HEK293 (cell line): ENCODE measurements around the gene ABHD14A.

Source experiments
- CTCF ChIA-PET: fragments of 350-600 bp; formaldehyde crosslinking; extraction: SDS; loops from one replicate; lab custom pipeline; 2021; ENCODE audit warnings: antibody characterized with exemption; lab: Yijun Ruan, JAX
- POLR2A ChIA-PET: fragments of 300-600 bp; formaldehyde crosslinking; extraction: SDS; loops from one replicate; lab custom pipeline; 2020; ENCODE audit warnings: antibody characterized with exemption, inconsistent platforms; lab: Yijun Ruan, JAX
- H3K27ac ChIP-seq: fragments of 200-500 bp; sonication (Bioruptor generic); 2 replicates; pipeline ENCODE4 v1.5.1; 2014; ENCODE audit warnings: low read depth, low read length, control low read depth, inconsistent platforms; ENCODE audit errors: extremely low read depth
- H3K36me3 ChIP-seq, 2 experiments: fragments of 200-500 bp in 1 of 2; sonication (Bioruptor generic) in 1 of 2; 1 replicate in 1 of 2; 2 replicates in 1 of 2; pipeline ENCODE4 v1.5.1; 2014 to 2017; ENCODE audit warnings: inconsistent platforms in 2 of 2, low read length in 2 of 2; ENCODE audit not compliant: control insufficient read depth in 2 of 2, insufficient read depth in 1 of 2
- H3K4me1 ChIP-seq: fragments of 200-500 bp; sonication (Bioruptor generic); 2 replicates; pipeline ENCODE4 v1.5.1; 2014; ENCODE audit warnings: mild to moderate bottlenecking, low read length, inconsistent platforms; ENCODE audit not compliant: control insufficient read depth, insufficient read depth
- H3K4me3 ChIP-seq: 2 replicates; pipeline ENCODE4 v1.5.1; 2011; ENCODE audit warnings: low read depth, mild to moderate bottlenecking, control low read depth, low read length, moderate library complexity
- H3K9me3 ChIP-seq: fragments of 200-500 bp; sonication (Bioruptor generic); 2 replicates; pipeline ENCODE4 v1.5.1; 2014; ENCODE audit warnings: low read depth, low read length, inconsistent platforms; ENCODE audit not compliant: control insufficient read depth, insufficient read depth
- GLIS2 ChIP-seq: fragments of 450-650 bp; formaldehyde crosslinking; IDR thresholded peaks from 2 replicates; pipeline ENCODE4 v1.5.1; 2016; ENCODE audit warnings: missing biosample characterization, missing genetic modification characterization
- HOXD13 ChIP-seq: sonication (generic); formaldehyde crosslinking; IDR thresholded peaks from 2 replicates; pipeline ENCODE4 v1.8.0; 2022; ENCODE audit warnings: missing genetic modification reagents, borderline replicate concordance
- KLF7 ChIP-seq: fragments of 450-650 bp; formaldehyde crosslinking; IDR thresholded peaks from 2 replicates; pipeline ENCODE4 v1.5.1; 2016; ENCODE audit warnings: missing biosample characterization, missing genetic modification characterization, borderline replicate concordance
- KLF8 ChIP-seq: fragments of 450-650 bp; formaldehyde crosslinking; IDR thresholded peaks from 2 replicates; pipeline ENCODE4 v1.5.1; 2016; ENCODE audit warnings: missing biosample characterization, missing genetic modification characterization
- PRDM4 ChIP-seq: fragments of 450-650 bp; formaldehyde crosslinking; IDR thresholded peaks from 2 replicates; pipeline ENCODE4 v1.5.1; 2017; ENCODE audit warnings: missing biosample characterization, missing genetic modification characterization
- ZBTB21 ChIP-seq: fragments of 450-650 bp; formaldehyde crosslinking; IDR thresholded peaks from 2 replicates; pipeline ENCODE4 v1.5.1; 2017; ENCODE audit warnings: missing biosample characterization, missing genetic modification characterization
- ZNF114 ChIP-seq: fragments of 450-650 bp; formaldehyde crosslinking; IDR thresholded peaks from 2 replicates; pipeline ENCODE4 v1.5.0; 2017; ENCODE audit warnings: missing biosample characterization, missing genetic modification characterization
- ZNF140 ChIP-seq: fragments of 450-650 bp; formaldehyde crosslinking; IDR thresholded peaks from 2 replicates; pipeline ENCODE4 v1.5.1; 2016; ENCODE audit warnings: missing biosample characterization, missing genetic modification characterization
- ZNF16 ChIP-seq: fragments of 450-650 bp; formaldehyde crosslinking; IDR thresholded peaks from 2 replicates; pipeline ENCODE4 v1.5.1; 2016; ENCODE audit warnings: low read depth, missing biosample characterization, missing genetic modification characterization
- ZNF202 ChIP-seq: fragments of 450-650 bp; formaldehyde crosslinking; IDR thresholded peaks from 2 replicates; pipeline ENCODE4 v1.5.1; 2016; ENCODE audit warnings: missing biosample characterization, missing genetic modification characterization, borderline replicate concordance
- ZNF24 ChIP-seq: fragments of 450-650 bp; formaldehyde crosslinking; IDR thresholded peaks from 2 replicates; pipeline ENCODE4 v1.5.1; 2016; ENCODE audit warnings: missing biosample characterization, missing genetic modification characterization
- ZNF292 ChIP-seq: fragments of 450-650 bp; formaldehyde crosslinking; IDR thresholded peaks from 2 replicates; pipeline ENCODE4 v1.5.1; 2016; ENCODE audit warnings: low read depth, missing biosample characterization, missing genetic modification characterization, borderline replicate concordance
- ZNF514 ChIP-seq: fragments of 450-650 bp; formaldehyde crosslinking; IDR thresholded peaks from 2 replicates; pipeline ENCODE4 v1.5.1; 2016; ENCODE audit warnings: missing biosample characterization, missing genetic modification characterization
- ZNF530 ChIP-seq: fragments of 450-650 bp; formaldehyde crosslinking; IDR thresholded peaks from 2 replicates; pipeline ENCODE4 v1.5.1; 2016; ENCODE audit warnings: low read depth, missing biosample characterization, missing genetic modification characterization
- ZNF600 ChIP-seq: fragments of 450-650 bp; formaldehyde crosslinking; IDR thresholded peaks from 2 replicates; pipeline ENCODE4 v1.5.1; 2016; ENCODE audit warnings: missing biosample characterization, missing genetic modification characterization
- ZNF626 ChIP-seq: fragments of 450-650 bp; sonication (Bioruptor Pico); formaldehyde crosslinking; IDR thresholded peaks from 2 replicates; pipeline ENCODE4 v1.5.1; 2018; ENCODE audit warnings: missing biosample characterization, missing genetic modification characterization, inconsistent platforms
- ZNF677 ChIP-seq: fragments of 450-650 bp; IDR thresholded peaks from 2 replicates; pipeline ENCODE4 v1.5.0; 2018; ENCODE audit warnings: missing biosample characterization, mild to moderate bottlenecking, missing genetic modification characterization, moderate library complexity
- ZNF692 ChIP-seq: fragments of 450-650 bp; formaldehyde crosslinking; IDR thresholded peaks from 2 replicates; pipeline ENCODE4 v1.5.1; 2016; ENCODE audit warnings: missing biosample characterization, missing genetic modification characterization
- TF ChIP-seq, protein P1 (sequence below): fragments of 450-650 bp; formaldehyde crosslinking; conservative IDR thresholded peaks from 2 replicates; pipeline ENCODE4 v1.5.1; 2016; ENCODE audit warnings: low read depth, missing biosample characterization, missing genetic modification characterization

Gene ABHD14A

GRCh38 chr3:51946796-51947195 lies 28.1 kb upstream of the ABHD14A start:
- TF ChIP-seq GLIS2 (tag by site-specific recombination) (no peak), ZNF140 (no peak)
- POLR2A ChIA-PET, result no interaction called here

DNA sequence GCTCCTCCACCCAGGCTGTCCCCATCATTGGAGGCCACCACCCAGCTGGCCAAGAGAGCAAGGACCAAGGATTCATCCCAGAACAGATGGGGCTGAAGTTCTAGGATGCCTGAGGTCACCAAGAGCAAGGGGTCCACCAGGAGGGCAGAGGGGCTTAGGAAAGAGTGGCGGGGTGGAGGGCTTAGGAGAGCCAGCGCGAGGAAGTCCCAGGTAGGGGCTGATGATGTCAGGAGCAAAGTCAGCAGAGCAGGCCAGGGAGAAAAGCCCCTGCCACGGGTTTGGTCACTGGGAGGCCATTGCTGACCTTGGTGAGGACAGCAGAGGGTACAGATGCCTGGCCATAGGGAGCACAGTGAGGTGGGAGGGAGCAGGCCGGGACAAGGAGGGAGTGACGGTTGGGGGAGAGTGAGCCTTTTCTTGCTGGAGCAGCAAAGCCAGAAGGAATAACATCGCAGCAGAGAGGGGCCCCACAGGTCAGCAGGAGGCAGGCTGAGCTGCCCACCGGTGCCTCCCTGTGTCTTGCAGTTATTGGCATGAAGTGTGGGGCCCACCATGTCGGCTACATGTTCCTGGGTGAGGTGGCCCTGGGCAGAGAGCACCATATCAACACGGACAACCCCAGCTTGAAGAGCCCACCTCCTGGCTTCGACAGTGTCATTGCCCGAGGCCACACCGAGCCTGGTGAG lies 27.5 kb upstream of the ABHD14A start:
- ChIA-PET POLR2A (no interaction called here), CTCF (interaction anchor here (1.6 kb wide), 1 partner anchor 26 kb away, joined by 3 read pairs; the partner anchor contains the start of gene ABHD14B)
- H3K36me3 ChIP-seq, result peaks cover 0 to 15% of the 10 kb centered on the region in 2 experiments; a peak in 1 of 3 replicates
- peaks cover 2% of the 10 kb centered on the region for H3K4me1 ChIP-seq
- no peaks in the 10 kb centered on the region for H3K9me3 ChIP-seq
- TF ChIP-seq ZBTB21 (tag by site-specific recombination), result no peak
- no peak for TF ChIP-seq ZNF692 (tag by site-specific recombination)
- TF ChIP-seq ZNF202, result no peak
- no peak overlapping the region for H3K4me3 ChIP-seq
- H3K27ac ChIP-seq, result no peak overlapping the region

More at GRCh38 chr3:51946796-51947195, 28.1 kb upstream of the ABHD14A start:
- CTCF ChIA-PET, result interaction anchor here (1.0 to 1.6 kb wide), 2 partner anchors 27 to 147 kb away, joined by 3 read pairs; partner anchors contain the start of gene ABHD14B
- H3K27ac ChIP-seq, result no peak overlapping the region
- H3K9me3 ChIP-seq, result no peaks in the 10 kb centered on the region
- H3K4me3 ChIP-seq, result no peak overlapping the region
- peaks cover 0 to 15% of the 10 kb centered on the region in 2 experiments; a peak in 1 of 3 replicates for H3K36me3 ChIP-seq
- peaks cover 4% of the 10 kb centered on the region for H3K4me1 ChIP-seq

GRCh38 chr3:51948016-51948580 lies 26.8 kb upstream of the ABHD14A start:
- no peaks in the 10 kb centered on the region for H3K4me1 ChIP-seq
- H3K36me3 ChIP-seq, result peaks cover 0 to 15% of the 10 kb centered on the region in 2 experiments; a peak in 1 of 3 replicates
- TF ChIP-seq KLF8 (tag by site-specific recombination) (no peak), ZNF600 (no peak), ZNF530 (tag by site-specific recombination) (no peak), KLF7 (tag by site-specific recombination) (no peak), ZNF114 (tag by site-specific recombination) (no peak), ZNF292 (tag by site-specific recombination) (no peak), ZNF677 (tag by site-specific recombination) (no peak), ZNF514 (tag by site-specific recombination) (no peak), ZNF24 (no peak), ZNF16 (no peak), ZNF626 (tag by site-specific recombination) (no peak), PRDM4 (tag by site-specific recombination) (no peak), HOXD13 (CRISPR knock-in tag) (no peak)
- TF ChIP-seq, protein P1, sequence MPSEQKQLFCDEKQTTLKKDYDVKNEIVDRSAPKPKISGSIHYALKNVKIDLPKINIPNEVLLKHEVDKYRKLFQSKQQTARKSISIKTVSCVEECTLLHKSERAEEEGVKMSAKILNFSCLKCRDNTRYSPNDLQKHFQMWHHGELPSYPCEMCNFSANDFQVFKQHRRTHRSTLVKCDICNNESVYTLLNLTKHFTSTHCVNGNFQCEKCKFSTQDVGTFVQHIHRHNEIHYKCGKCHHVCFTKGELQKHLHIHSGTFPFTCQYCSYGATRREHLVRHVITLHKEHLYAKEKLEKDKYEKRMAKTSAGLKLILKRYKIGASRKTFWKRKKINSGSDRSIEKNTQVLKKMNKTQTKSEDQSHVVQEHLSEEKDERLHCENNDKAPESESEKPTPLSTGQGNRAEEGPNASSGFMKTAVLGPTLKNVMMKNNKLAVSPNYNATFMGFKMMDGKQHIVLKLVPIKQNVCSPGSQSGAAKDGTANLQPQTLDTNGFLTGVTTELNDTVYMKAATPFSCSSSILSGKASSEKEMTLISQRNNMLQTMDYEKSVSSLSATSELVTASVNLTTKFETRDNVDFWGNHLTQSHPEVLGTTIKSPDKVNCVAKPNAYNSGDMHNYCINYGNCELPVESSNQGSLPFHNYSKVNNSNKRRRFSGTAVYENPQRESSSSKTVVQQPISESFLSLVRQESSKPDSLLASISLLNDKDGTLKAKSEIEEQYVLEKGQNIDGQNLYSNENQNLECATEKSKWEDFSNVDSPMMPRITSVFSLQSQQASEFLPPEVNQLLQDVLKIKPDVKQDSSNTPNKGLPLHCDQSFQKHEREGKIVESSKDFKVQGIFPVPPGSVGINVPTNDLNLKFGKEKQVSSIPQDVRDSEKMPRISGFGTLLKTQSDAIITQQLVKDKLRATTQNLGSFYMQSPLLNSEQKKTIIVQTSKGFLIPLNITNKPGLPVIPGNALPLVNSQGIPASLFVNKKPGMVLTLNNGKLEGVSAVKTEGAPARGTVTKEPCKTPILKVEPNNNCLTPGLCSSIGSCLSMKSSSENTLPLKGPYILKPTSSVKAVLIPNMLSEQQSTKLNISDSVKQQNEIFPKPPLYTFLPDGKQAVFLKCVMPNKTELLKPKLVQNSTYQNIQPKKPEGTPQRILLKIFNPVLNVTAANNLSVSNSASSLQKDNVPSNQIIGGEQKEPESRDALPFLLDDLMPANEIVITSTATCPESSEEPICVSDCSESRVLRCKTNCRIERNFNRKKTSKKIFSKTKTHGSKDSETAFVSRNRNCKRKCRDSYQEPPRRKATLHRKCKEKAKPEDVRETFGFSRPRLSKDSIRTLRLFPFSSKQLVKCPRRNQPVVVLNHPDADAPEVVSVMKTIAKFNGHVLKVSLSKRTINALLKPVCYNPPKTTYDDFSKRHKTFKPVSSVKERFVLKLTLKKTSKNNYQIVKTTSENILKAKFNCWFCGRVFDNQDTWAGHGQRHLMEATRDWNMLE (tag by site-specific recombination), result no peak
- CTCF ChIA-PET, result interaction anchor here (1.6 kb wide), 1 partner anchor 26 kb away, joined by 3 read pairs; the partner anchor contains the start of gene ABHD14B
- H3K27ac ChIP-seq, result no peak overlapping the region
- H3K4me3 ChIP-seq, result no peak overlapping the region
- POLR2A ChIA-PET, result no interaction called here
- no peaks in the 10 kb centered on the region for H3K9me3 ChIP-seq
